ENCODE data around the gene ABCB11. TPM values are rescaled to one million over a fixed set of nuclear protein-coding genes. Genes with fewer than 3 reads are reported as not detected.

ABCB11 gene
- total RNA-seq, 1 experiment from 2014 or later = 0.11 TPM

DNA sequence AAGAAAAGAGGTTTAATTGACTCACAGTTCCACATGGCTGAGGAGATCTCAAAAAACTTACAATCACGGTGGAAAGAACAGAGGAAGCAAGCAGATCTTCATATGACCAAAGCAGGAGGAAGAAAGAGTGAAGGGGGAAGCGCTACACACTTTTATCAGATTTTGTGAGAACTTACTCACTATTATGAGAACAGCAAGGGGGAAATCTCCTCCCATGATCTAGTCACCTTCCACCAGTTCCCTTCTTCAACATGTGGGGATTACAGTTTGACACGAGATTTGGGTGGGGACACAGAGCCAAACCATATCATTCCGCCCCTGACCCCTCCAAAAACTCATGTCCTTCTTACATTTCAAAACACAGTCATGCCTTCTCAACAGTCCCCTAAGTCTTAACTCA is 75.8 kb downstream of the ABCB11 start:
- H3K4me1 ChIP-seq (ENCODE audit: insufficient read depth, low read length) = no peaks in the 10 kb centered on the region
- no peak for DNase-seq
- no peaks in the 10 kb centered on the region for H3K9me2 ChIP-seq (replicated peaks; ENCODE audit: low read length)
- intact Hi-C loops (cut with micrococcal nuclease) = no loop called here
- H3K27me3 ChIP-seq (ENCODE audit: low read length) = no peaks in the 10 kb centered on the region
- H3F3A ChIP-seq (ENCODE audit: low read length, unreplicated experiment) = no peaks in the 10 kb centered on the region
- ChIA-PET POLR2A (ENCODE audit: unreplicated experiment) (no interaction called here), CTCF (no interaction called here)
- TF ChIP-seq EZH2phosphoT487 (IDR thresholded peaks at IDR 0.05; ENCODE audit: borderline replicate concordance, low read length) (no peak), EZH2 (IDR thresholded peaks at IDR 0.05; ENCODE audit: low read length, unreplicated experiment) (no peak)
- TF ChIP-seq, protein P1, sequence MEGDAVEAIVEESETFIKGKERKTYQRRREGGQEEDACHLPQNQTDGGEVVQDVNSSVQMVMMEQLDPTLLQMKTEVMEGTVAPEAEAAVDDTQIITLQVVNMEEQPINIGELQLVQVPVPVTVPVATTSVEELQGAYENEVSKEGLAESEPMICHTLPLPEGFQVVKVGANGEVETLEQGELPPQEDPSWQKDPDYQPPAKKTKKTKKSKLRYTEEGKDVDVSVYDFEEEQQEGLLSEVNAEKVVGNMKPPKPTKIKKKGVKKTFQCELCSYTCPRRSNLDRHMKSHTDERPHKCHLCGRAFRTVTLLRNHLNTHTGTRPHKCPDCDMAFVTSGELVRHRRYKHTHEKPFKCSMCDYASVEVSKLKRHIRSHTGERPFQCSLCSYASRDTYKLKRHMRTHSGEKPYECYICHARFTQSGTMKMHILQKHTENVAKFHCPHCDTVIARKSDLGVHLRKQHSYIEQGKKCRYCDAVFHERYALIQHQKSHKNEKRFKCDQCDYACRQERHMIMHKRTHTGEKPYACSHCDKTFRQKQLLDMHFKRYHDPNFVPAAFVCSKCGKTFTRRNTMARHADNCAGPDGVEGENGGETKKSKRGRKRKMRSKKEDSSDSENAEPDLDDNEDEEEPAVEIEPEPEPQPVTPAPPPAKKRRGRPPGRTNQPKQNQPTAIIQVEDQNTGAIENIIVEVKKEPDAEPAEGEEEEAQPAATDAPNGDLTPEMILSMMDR (conservative IDR thresholded peaks at IDR 0.05; ENCODE audit: low read depth, low read length) = no peak
- no TSS peak for BruUV-seq (replicated peaks)
- H3K4me2 ChIP-seq (ENCODE audit: low read length) = no peak overlapping the region
- H3K4me3 ChIP-seq (ENCODE audit: low read length) = no peak overlapping the region
- H3K27ac ChIP-seq (ENCODE audit: low read length) = no peak overlapping the region
- H2AFZ ChIP-seq (ENCODE audit: low read length) = no peak overlapping the region
- no peak overlapping the region for H3K9ac ChIP-seq (ENCODE audit: low read length)
- no peaks in the 10 kb centered on the region for H3K79me2 ChIP-seq (ENCODE audit: low read length)
- H4K20me1 ChIP-seq (ENCODE audit: low read length) = no peaks in the 10 kb centered on the region
- H3K9me3 ChIP-seq (ENCODE audit: low read length) = no peaks in the 10 kb centered on the region
- no peak for ATAC-seq
- no peaks in the 10 kb centered on the region for H3K36me3 ChIP-seq (ENCODE audit: low read depth, low read length)

DNA sequence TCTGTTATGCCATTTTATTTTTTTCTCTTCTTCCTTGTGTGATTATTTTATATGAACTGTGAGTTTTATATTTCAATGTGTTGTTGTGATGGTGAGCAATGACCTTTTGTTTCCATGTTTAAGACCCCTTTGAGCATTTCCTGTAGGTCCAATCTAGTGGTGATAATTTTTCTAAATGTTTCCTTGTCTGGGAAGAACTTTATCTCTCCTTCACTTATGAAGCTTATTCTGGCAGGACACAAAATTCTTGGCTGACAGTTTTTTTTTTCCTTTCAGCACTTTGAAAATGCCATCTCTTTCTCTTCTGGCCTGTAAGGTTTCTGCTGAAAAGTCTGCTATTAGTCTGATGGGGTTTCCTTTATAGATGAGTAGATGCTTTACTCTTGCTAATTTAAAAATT is 76.9 kb downstream of the ABCB11 start:
- H3K27me3 ChIP-seq (ENCODE audit: low read length) = no peaks in the 10 kb centered on the region
- H2AFZ ChIP-seq (ENCODE audit: low read length) = no peak overlapping the region
- no peaks in the 10 kb centered on the region for H3F3A ChIP-seq (ENCODE audit: low read length, unreplicated experiment)
- CTCF ChIA-PET = no interaction called here
- no peak for DNase-seq
- no peak overlapping the region for H3K4me3 ChIP-seq (ENCODE audit: low read length)
- intact Hi-C loops (cut with micrococcal nuclease) = no loop called here
- H4K20me1 ChIP-seq (ENCODE audit: low read length) = no peaks in the 10 kb centered on the region
- no peak overlapping the region for H3K9ac ChIP-seq (ENCODE audit: low read length)
- H3K79me2 ChIP-seq (ENCODE audit: low read length) = no peaks in the 10 kb centered on the region
- TF ChIP-seq EZH2 (IDR thresholded peaks at IDR 0.05; ENCODE audit: low read length, unreplicated experiment) (no peak), EZH2phosphoT487 (IDR thresholded peaks at IDR 0.05; ENCODE audit: borderline replicate concordance, low read length) (no peak)
- TF ChIP-seq, protein P1 (conservative IDR thresholded peaks at IDR 0.05; ENCODE audit: low read depth, low read length) = no peak
- no peaks in the 10 kb centered on the region for H3K9me3 ChIP-seq (ENCODE audit: low read length)
- no TSS peak for BruUV-seq (replicated peaks)
- no peak for ATAC-seq
- H3K4me1 ChIP-seq (ENCODE audit: insufficient read depth, low read length) = no peaks in the 10 kb centered on the region
- no peak overlapping the region for H3K27ac ChIP-seq (ENCODE audit: low read length)
- H3K36me3 ChIP-seq (ENCODE audit: low read depth, low read length) = no peaks in the 10 kb centered on the region
- H3K9me2 ChIP-seq (replicated peaks; ENCODE audit: low read length) = no peaks in the 10 kb centered on the region
- H3K4me2 ChIP-seq (ENCODE audit: low read length) = no peak overlapping the region
- POLR2A ChIA-PET (ENCODE audit: unreplicated experiment) = no interaction called here

DNA sequence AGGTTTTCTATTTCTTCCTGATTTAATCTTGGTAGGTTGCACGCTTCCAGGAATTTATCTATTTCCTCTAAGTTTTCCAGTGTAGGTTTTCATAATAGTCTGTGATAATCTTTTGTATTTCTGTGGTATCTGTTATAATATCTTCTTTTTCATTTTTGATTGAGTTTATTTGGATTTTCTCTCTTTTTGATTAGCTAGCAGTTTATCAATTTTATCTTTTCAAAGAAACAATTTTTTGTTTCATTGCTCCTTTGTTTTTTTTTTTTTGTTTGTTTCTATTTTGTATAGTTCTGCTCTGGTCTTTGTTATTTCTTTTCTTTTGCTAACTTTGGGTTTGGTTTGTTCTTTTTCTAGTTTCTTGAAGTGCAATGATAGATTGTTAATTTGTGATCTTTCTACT is 78.7 kb downstream of the ABCB11 start:
- TF ChIP-seq, protein P1 (conservative IDR thresholded peaks at IDR 0.05; ENCODE audit: low read depth, low read length) = no peak
- no peak for TF ChIP-seq EZH2phosphoT487 (IDR thresholded peaks at IDR 0.05; ENCODE audit: borderline replicate concordance, low read length)
- TF ChIP-seq EZH2 (IDR thresholded peaks at IDR 0.05; ENCODE audit: low read length, unreplicated experiment) = no peak
- ChIA-PET CTCF (interaction anchor here (0.6 kb wide), 1 partner anchor 17 kb away, joined by 3 read pairs; no protein-coding TSS in a partner anchor), POLR2A (ENCODE audit: unreplicated experiment) (no interaction called here)
- no peak overlapping the region for H3K9ac ChIP-seq (ENCODE audit: low read length)
- H3K9me3 ChIP-seq (ENCODE audit: low read length) = no peaks in the 10 kb centered on the region
- no peaks in the 10 kb centered on the region for H3K36me3 ChIP-seq (ENCODE audit: low read depth, low read length)
- H2AFZ ChIP-seq (ENCODE audit: low read length) = no peak overlapping the region
- H3K4me3 ChIP-seq (ENCODE audit: low read length) = no peak overlapping the region
- ATAC-seq (no peak), DNase-seq (no peak)
- H3K79me2 ChIP-seq (ENCODE audit: low read length) = no peaks in the 10 kb centered on the region
- BruUV-seq (replicated peaks) = no TSS peak
- H3K4me2 ChIP-seq (ENCODE audit: low read length) = no peak overlapping the region
- no peaks in the 10 kb centered on the region for H4K20me1 ChIP-seq (ENCODE audit: low read length)
- peaks cover 8% of the 10 kb centered on the region for H3K4me1 ChIP-seq (ENCODE audit: insufficient read depth, low read length)
- H3K27ac ChIP-seq (ENCODE audit: low read length) = no peak overlapping the region
- no peaks in the 10 kb centered on the region for H3K9me2 ChIP-seq (replicated peaks; ENCODE audit: low read length)
- no peaks in the 10 kb centered on the region for H3K27me3 ChIP-seq (ENCODE audit: low read length)
- intact Hi-C loops (cut with micrococcal nuclease) = no loop called here
- H3F3A ChIP-seq (ENCODE audit: low read length, unreplicated experiment) = no peaks in the 10 kb centered on the region
